Omental fat pad (tissue), 4 donors: ENCODE data around the gene CCL28. TPM values are rescaled to one million over a fixed set of nuclear protein-coding genes. Genes with fewer than 3 reads are reported as not detected.
"Not testable (repeated sequence)": the region's sequence is repeated elsewhere in the genome, so short reads cannot be mapped to it uniquely, and the experiment has no call there.

Experiments
- ATAC-seq: fragments of 150-250 bp; one replicate; pipeline ENCODE4 v1.9.1; 2016; ENCODE audit warnings: mild to moderate bottlenecking, moderate library complexity; ENCODE audit not compliant: low FRiP score
- DNase-seq: peaks from one replicate; pipeline ENCODE4 v3.0.0-alpha.2; 2019; ENCODE audit warnings: low spot score
- CTCF ChIP-seq, 3 donors: fragments of 450-650 bp; IDR thresholded peaks; one replicate each; pipeline ENCODE4 v1.5.1; 2016 to 2017; ENCODE audit warnings: antibody characterized with exemption in 3 of 3, mild to moderate bottlenecking in 3 of 3, moderate library complexity in 2 of 3
- total RNA-seq, 4 donors: library from RNA; depleted of rRNA; stranded (reverse); fragments of >200 nt; gene quantifications; one replicate each; pipeline ENCODE4 v1.1.0, GENCODE V29; 2016

The CCL28 gene
- total RNA-seq, 4 donors from 2014 or later = 1.1 to 2.1 (median 1.4) TPM

GRCh38 chr5:43410414-43410813 is 1.8 kb downstream of the CCL28 start:
- TF ChIP-seq CTCF (IDR thresholded peaks at IDR 0.05) = no peak
- DNase-seq (no peak), ATAC-seq (no peak)

GRCh38 chr5:43409809-43410271 is 2.4 kb downstream of the CCL28 start:
- no peak for TF ChIP-seq CTCF (IDR thresholded peaks at IDR 0.05)
- no peak for ATAC-seq
- no peak for DNase-seq

- not testable (repeated sequence) for ATAC-seq
Observed at GRCh38 chr5:43402524-43403066, 9.6 kb downstream of the CCL28 start.

GRCh38 chr5:43401827-43402226 is 10.4 kb downstream of the CCL28 start:
- DNase-seq (no peak), ATAC-seq (no peak)
- no peak for TF ChIP-seq CTCF (IDR thresholded peaks at IDR 0.05)

More at GRCh38 chr5:43402524-43403066, 9.6 kb downstream of the CCL28 start:
- DNase-seq = not testable (repeated sequence)

GRCh38 chr5:43400082-43400481 is 12.1 kb downstream of the CCL28 start:
- no peak for ATAC-seq
- TF ChIP-seq CTCF (IDR thresholded peaks at IDR 0.05) = no peak

GRCh38 chr5:43396762-43397304 is 15.4 kb downstream of the CCL28 start:
- DNase-seq (no peak), ATAC-seq (peak; percentile 62)
- TF ChIP-seq CTCF (IDR thresholded peaks at IDR 0.05) = no peak

More at GRCh38 chr5:43400082-43400481, 12.1 kb downstream of the CCL28 start:
- no peak for DNase-seq

- DNase-seq = no peak
- no peak for ATAC-seq
- TF ChIP-seq CTCF (IDR thresholded peaks at IDR 0.05) = no peak
Observed at GRCh38 chr5:43390471-43390870, 21.7 kb downstream of the CCL28 start.
